GM21367 (cell line): ENCODE results near the gene BBOX1.
"Not testable (repeated sequence)": the region's sequence is repeated elsewhere in the genome, so short reads cannot be mapped to it uniquely, and the experiment has no call there.

ENCODE experiments used
- ATAC-seq: cut with Tn5 transposase; IDR thresholded peaks from one replicate; pipeline ENCODE4 v1.9.1; 2021; ENCODE audit not compliant: unreplicated experiment

Gene BBOX1, protein sequence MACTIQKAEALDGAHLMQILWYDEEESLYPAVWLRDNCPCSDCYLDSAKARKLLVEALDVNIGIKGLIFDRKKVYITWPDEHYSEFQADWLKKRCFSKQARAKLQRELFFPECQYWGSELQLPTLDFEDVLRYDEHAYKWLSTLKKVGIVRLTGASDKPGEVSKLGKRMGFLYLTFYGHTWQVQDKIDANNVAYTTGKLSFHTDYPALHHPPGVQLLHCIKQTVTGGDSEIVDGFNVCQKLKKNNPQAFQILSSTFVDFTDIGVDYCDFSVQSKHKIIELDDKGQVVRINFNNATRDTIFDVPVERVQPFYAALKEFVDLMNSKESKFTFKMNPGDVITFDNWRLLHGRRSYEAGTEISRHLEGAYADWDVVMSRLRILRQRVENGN

GRCh38 chr11:27040302-27041115, at the start of gene BBOX1:
Gene BBOX1 (plus strand): TSS chr11:27040815. CDS start chr11:27055431, 14,616 bp downstream.
- ATAC-seq, result no peak

GRCh38 chr11:26992031-26992541, 48.5 kb upstream of the BBOX1 start:
- ATAC-seq, result no peak

- ATAC-seq, result no peak
These were observed 46.6 kb upstream of the BBOX1 start, which contains the start of gene FIBIN for GRCh38 chr11:26993965-26994457. Gene FIBIN (plus strand): TSS chr11:26994112. CDS start chr11:26994527, 415 bp downstream.

- ATAC-seq, result no peak
These were observed 46.0 kb upstream of the BBOX1 start for GRCh38 chr11:26994631-26995095.

DNA sequence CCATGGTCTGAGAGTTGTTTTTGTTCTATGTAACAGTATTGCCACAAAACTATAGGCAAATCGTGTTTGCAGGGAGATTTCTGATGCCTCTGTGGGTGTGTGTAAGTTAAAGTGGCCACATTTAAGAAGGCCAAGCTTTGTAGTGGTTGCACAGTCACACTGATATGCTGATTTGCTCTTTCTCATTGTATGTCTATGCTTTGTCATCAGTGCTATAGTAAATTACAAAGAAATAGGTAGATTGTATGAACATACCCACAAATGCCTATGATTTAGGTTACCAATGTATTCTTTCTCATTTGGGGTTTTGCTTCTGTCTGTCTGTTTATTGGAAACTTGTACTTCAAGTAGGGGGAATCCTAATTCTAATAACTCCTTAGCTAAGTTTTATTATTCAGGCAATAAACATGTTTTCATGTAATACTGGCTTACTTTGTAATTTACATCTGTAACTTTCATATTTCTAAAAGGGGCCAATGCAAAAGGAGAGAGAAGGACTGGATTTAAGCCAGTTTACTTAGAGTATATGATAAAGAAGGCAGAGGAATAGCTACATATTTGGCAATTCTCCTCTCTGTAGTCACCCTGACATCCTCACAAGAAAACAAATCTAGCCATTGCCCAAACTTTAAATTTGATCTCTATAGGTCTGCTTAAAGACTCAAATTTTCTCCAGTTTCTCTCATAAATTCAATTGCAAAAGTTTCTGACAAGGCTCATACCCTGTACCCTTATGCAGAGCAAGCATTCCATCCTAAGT, 44.7 kb upstream of the BBOX1 start:
- no peak for ATAC-seq

GRCh38 chr11:26997378-26997777, 43.2 kb upstream of the BBOX1 start:
- no peak for ATAC-seq

DNA sequence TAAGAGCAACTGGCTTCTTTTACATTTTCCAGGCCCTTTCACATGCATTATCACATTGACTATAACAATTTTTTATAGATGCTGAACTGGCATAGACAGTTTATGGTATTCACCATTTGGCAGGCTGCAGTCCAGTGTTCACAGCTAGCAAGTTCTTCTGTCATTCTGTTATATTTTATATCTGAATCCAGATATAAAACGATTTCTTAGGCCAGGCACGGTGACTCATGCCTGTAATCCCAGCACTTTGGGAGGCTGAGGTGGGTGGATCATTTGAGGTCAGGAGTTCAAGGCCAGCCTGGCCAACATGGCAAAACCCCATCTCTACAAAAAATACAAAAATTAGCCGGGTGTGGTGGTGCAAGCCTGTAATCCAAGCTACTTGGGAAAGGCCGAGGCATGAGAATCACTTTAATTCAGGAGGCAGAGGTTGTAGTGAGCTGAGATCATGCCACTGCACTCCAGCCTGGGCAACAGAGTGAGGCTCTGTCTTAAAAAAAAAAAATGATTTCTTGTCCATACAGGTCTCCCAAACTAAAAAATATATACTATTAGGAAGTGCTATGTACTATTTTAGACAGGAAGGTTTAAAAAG, 39.4 kb upstream of the BBOX1 start:
- ATAC-seq, result not testable (repeated sequence)

GRCh38 chr11:27002431-27002830, 38.2 kb upstream of the BBOX1 start:
- no peak for ATAC-seq

- ATAC-seq, result no peak
These were observed 37.8 kb upstream of the BBOX1 start for GRCh38 chr11:27002838-27003237.

- ATAC-seq, result no peak
These were observed 36.5 kb upstream of the BBOX1 start for GRCh38 chr11:27004103-27004502.

DNA sequence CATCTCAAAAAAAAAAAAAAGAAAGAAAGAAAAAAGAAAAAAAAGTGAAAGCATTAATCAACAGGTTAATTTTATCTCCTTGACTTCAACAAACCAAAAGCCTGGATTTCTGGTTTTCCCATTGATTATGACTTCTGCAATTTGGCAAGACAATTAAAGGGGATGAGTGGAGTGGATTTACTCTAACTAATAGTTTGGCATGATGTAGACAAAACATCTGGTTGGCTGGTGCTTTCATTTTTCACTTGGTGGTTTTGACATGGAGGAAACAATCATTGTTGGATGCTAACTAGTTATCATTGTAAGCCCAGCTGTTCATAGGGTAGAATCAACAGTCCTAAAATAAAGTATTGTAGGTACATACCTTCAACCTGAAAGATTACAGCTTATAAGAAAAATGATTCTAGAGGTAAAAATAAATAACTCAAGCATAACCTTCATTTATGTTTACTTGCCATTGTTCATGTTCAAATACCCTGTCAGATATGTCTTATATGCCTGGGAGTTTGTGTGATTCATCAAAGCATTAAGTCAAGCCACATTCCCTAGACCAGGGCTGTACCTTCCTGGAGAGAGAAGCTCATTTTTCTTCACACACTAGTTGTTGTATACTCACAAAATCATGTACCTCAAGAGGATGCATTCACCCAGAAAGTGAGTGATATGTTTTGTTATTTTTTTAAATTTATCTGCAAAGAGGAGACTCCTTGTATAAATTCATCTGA, 31.6 kb upstream of the BBOX1 start:
- ATAC-seq, result no peak

DNA sequence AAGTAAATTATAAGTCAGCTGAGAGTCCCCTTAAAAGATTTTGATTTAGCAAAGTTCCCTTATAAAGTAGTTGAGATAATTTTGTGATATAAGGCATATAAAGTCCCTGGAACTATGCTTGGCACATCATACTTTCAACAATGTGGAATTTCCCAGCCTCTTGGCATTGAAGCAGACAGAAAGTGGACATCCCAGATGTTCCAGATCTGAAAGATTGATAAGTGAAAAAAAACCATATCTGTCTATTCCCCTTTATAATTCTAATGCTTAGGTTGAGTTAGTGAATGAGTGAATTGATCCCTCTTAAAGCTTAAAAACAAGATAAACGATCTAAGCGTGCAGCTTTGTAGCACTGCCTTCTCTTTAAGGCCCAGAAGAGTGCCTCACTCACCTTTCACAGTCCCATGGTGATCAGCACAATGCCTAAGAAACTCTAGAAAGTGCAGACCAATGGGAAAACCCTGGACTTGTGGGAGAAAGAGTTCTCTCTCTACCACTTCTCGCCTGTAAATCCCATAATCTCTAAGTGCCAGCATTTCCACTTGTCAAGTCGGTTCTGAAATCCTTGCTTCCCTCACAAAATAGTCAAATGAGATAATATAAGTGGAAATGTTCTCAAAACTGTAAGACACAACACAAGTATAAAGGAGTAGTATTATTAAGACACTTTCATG, 28.9 kb upstream of the BBOX1 start:
- ATAC-seq, result no peak

DNA sequence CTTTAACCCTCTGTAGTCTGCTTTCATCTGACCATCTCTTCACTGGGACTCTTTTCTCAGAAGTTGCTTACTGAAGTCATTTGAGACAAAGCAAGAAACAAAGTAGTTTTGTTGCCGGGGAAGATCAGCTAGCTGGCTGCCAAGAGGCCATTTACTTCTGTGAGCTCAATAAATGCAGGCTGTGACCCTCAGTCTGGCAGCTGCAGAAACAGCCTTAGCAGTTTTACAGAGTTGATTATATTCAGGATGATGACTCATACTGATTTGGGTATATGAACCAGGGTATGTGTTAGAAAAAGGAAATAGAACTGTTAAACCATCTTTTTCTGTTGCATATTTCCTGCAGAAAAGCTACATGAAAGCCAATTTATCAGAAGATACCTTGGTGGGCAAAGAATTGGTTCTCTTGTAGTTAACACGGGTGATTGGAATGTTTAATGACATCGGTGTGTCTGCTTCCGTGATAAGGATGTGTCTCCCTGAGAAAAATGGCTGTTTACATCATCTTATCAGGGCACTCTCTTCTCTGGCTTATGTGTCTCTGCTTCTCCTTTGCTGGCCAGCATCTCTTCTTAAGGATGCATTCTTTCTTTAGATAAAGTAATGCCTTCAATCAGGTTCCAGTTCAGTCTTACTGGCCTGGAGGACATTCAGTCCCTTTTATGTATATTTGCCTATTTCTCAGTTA, 28.2 kb upstream of the BBOX1 start:
- ATAC-seq, result no peak

DNA sequence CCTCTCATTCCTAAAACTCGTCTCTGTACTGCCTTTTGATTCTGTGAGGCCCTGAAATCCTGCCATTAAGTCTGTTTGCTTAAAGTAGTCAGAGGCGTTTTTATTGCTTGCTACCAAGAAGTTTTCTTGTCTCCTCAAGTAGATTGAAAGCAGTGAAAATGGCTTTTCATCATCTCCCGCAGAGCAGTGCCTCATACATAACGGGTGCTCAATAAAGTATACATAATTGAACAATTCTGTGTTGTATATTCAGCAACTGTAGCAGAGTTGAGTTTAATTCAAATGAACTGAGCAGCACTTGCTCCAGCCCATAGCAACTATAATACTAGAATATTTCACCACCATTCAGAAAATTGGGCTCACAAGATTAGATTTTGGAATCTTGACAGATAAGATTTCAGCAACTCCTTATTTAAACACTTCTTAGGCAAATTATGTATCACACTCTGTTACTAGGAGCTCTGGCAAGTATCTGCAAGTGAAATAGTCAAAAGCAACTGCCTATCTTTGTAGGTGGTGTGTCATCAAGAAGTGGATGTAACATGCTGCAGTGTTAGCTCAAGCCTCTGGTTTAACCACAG, 26.7 kb upstream of the BBOX1 start:
- ATAC-seq, result no peak

DNA sequence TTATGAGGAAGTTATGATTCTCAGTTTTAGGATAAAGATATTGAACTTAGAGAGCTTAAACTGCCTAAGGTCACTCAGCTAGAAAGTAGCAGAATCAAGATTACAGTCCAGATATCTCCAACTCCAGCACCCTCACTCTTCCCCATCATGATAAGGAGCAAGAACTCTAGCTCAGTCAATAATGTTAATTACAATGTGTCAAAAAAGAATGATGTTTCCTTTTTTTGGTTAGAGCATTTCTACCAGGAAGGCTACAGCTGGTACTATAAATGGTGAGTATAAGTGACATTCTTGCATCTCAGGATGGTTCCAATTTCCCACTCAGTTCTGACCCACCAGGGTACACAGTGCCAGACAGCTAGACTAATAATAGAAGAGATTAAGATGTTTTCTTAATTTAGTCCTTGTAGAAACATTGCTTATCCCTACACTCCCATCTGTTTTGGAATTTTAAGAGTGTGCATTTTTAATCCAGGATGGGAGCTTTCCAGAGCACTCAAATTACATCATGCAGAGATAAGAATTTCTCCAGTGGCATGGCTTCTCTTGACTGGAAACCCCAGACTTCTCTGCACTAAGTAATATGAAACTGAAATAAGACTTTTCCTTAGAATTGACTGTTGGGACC, 21.6 kb upstream of the BBOX1 start:
- no peak for ATAC-seq

- no peak for ATAC-seq
These were observed 19.9 kb upstream of the BBOX1 start for GRCh38 chr11:27020751-27021150.

DNA sequence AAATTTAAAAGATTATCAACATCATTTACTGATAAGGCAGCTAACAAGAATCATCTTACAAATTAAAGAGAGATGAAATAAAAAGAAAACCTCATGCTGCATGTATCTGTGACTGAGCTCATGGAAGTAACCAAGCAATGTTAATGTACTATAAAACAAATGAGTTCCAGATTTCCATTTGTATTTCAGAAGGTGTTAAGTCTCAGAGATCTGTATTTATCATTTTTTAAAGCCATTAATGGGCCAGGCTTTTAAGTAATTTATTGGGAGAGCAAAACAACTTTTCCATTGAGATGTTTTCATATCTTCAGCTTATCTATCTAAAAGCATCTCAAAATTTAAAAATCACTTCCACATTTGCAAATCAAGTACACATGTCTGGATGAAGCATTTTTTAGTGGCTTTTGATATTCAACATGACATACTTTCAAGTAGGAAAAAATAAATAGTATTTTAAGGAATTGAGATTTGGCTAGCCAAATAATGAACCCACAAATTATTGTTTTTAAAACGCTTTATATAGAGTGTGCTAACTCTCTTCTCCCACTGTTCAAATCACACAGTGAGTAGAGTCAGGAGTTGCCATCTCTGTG, 17.9 kb upstream of the BBOX1 start:
- ATAC-seq, result no peak
